Left lung (tissue), 10 donors: ENCODE data around the gene ESRRG. TPM values are rescaled to one million over a fixed set of nuclear protein-coding genes. Genes with fewer than 3 reads are reported as not detected.
"Not testable (repeated sequence)": the region's sequence is repeated elsewhere in the genome, so short reads cannot be mapped to it uniquely, and the experiment has no call there.

Experiments used
- ATAC-seq: fragments of 200-7000 bp; cut with Tn5 transposase; one replicate; pipeline ENCODE4 v1.9.1; 2020; ENCODE audit warnings: moderate library complexity
- DNase-seq, 4 donors: peaks; one replicate each; pipeline ENCODE4 v3.0.0-alpha.2; 2013 to 2020
- H3K27ac ChIP-seq, 2 donors: fragments of 200-600 bp; sonication (generic) in 1 of 2; one replicate each; pipeline versions ENCODE4 v1.5.0 to v1.8.0; 2020 to 2021
- H3K27me3 ChIP-seq, 2 donors: fragments of 200-600 bp; sonication (generic) in 1 of 2; one replicate each; pipeline versions ENCODE4 v1.5.0 to v1.8.0; 2020 to 2021
- H3K36me3 ChIP-seq, 2 donors: fragments of 200-600 bp; sonication (generic) in 1 of 2; one replicate each; pipeline versions ENCODE4 v1.5.0 to v1.8.0; 2020 to 2021
- H3K4me1 ChIP-seq, 2 donors: fragments of 200-600 bp; one replicate each; pipeline ENCODE4 v1.8.0; 2021
- H3K4me3 ChIP-seq, 2 donors: fragments of 200-600 bp; sonication (generic) in 1 of 2; one replicate each; pipeline versions ENCODE4 v1.5.0 to v1.8.0; 2020 to 2021; ENCODE audit warnings: mild to moderate bottlenecking in 1 of 2
- H3K9me3 ChIP-seq, 2 donors: fragments of 200-600 bp; sonication (generic) in 1 of 2; one replicate each; pipeline versions ENCODE4 v1.5.0 to v1.8.0; 2020 to 2021
- intact Hi-C, 2 donors: fragments of 100-400 bp; cut with DNase I; formaldehyde crosslinking; loops; one replicate each; pipeline versions ENCODE4 v1.11.2 to v1.14.2; 2022
- polyA plus RNA-seq, 6 donors: library from polyadenylated mRNA; unstranded; fragments of 120-200 nt; gene quantifications; one replicate each; pipeline ENCODE4 v1.2.1, GENCODE V29; 2013; ENCODE audit not compliant: insufficient read length in 6 of 6
- total RNA-seq, 2 donors: library from RNA; stranded (reverse); fragmentation: NEBNext Ultra II Directional; extraction: Animal tissue kit (Norgen Biotek cat#: 25700); gene quantifications; one replicate each; pipeline ENCODE4 v1.2.1, GENCODE V29; 2021
- TF ChIP-seq, protein P1 (sequence below), 2 donors: fragments of 200-600 bp; sonication (generic) in 1 of 2; IDR thresholded peaks; one replicate each; pipeline versions ENCODE4 v1.5.0 to v1.8.0; 2021; ENCODE audit warnings: antibody characterized with exemption in 2 of 2
- donor health status: DM: no; HTN: yes; CAD: no.
- donor health status: DM: no; HTN: no; CAD: no.

The ESRRG gene
- total and polyA plus RNA-seq, 8 donors: 0.29 to 2.3 (median 1.5) TPM

DNA sequence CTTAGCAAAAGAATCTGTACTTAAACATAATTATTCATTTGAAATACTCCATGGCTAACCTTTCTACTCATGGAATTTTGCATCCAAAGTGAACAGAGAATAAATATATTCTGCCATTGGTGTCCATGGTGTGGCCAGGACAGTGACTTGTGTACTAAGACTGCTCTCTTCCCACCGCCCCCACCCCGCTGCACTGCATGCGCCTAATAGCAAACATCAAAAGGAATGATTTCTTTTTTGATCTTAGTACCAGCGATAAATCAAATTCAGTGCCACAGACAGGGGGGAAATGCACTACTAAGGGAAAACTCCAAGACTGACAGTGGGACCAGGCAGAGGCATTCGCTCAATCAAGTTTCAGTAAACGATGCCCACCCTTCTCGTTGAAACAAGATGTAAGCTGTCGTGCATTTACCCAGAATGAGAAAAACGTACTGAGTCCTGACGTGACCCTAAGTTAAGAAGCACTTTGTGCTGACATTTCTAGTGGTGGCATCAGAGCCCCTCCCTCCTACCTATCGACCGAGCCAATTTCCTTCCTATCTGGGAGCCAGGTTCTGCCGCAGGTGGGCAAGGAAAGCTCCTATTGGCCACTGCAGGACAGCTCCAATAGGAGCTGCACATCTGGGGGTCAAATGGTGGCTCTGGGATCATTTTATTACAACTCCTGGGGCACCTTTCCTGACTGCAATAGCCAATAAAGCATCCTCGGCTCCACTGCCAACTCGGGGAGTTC, 12.5 kb downstream of the ESRRG start:
- no peak for ATAC-seq
- Histone ChIP-seq H3K27ac (no peak overlapping the region), H3K36me3 (no peaks in the 10 kb centered on the region), H3K9me3 (no peaks in the 10 kb centered on the region), H3K4me3 (no peak overlapping the region), H3K27me3 (no peaks in the 10 kb centered on the region), H3K4me1 (no peaks in the 10 kb centered on the region)
- DNase-seq: no peak
- intact Hi-C loops: no loop called here
- TF ChIP-seq, protein P1, sequence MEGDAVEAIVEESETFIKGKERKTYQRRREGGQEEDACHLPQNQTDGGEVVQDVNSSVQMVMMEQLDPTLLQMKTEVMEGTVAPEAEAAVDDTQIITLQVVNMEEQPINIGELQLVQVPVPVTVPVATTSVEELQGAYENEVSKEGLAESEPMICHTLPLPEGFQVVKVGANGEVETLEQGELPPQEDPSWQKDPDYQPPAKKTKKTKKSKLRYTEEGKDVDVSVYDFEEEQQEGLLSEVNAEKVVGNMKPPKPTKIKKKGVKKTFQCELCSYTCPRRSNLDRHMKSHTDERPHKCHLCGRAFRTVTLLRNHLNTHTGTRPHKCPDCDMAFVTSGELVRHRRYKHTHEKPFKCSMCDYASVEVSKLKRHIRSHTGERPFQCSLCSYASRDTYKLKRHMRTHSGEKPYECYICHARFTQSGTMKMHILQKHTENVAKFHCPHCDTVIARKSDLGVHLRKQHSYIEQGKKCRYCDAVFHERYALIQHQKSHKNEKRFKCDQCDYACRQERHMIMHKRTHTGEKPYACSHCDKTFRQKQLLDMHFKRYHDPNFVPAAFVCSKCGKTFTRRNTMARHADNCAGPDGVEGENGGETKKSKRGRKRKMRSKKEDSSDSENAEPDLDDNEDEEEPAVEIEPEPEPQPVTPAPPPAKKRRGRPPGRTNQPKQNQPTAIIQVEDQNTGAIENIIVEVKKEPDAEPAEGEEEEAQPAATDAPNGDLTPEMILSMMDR (IDR thresholded peaks at IDR 0.05): no peak

DNA sequence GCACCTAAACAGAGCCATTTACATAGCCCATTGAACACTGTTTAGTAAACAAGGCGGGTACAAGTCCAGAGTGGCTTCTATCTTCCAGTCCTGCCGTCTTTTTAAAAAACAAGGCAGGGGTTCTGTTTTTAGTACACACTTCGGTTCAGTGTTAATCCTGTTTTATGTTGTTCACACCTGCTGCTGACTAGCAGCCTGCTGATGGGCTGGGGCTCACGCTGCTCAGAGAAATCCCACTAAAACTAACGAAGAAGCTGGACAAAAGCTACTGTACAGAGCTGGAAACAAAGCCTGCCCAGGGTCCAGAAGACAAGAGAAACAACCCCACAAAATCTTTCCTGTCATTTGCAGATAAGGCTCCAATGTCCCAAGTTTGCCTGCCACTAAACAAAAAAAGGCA, 13.2 kb downstream of the ESRRG start:
- no peak for ATAC-seq
- intact Hi-C loops: no loop called here

DNA sequence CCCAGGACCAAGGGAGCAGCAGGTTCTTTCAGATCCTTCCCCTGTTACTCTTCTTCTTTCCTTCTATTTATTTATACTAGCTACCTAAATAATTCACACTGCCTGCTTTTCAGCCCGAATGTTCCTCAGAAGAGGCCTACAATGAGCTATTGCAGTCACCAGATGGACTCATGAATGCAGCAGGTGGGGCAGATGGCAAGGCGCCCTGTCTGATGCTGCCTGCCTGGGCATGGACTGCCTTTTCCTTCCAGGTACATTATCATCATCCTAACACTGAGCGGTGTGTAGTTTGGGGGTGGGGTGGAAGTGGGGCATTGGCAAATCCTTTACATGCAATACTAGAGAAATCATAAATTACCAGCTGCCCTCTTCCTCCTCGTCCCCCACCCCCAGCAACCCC, 17.6 kb downstream of the ESRRG start:
- Histone ChIP-seq H3K27me3 (no peaks in the 10 kb centered on the region), H3K36me3 (no peaks in the 10 kb centered on the region), H3K4me1 (no peaks in the 10 kb centered on the region), H3K9me3 (no peaks in the 10 kb centered on the region), H3K4me3 (no peak overlapping the region), H3K27ac (no peak overlapping the region)
- DNase-seq (no peak), ATAC-seq (no peak)
- TF ChIP-seq, protein P1 (IDR thresholded peaks at IDR 0.05): no peak
- intact Hi-C loops: no loop called here

More for the DNA sequence above, 13.2 kb downstream of the ESRRG start:
- TF ChIP-seq, protein P1 (IDR thresholded peaks at IDR 0.05): no peak
- H3K9me3 ChIP-seq: no peaks in the 10 kb centered on the region
- H3K4me3 ChIP-seq: no peak overlapping the region
- no peaks in the 10 kb centered on the region for H3K27me3 ChIP-seq
- H3K4me1 ChIP-seq: no peaks in the 10 kb centered on the region
- no peaks in the 10 kb centered on the region for H3K36me3 ChIP-seq
- DNase-seq: no peak
- H3K27ac ChIP-seq: no peak overlapping the region

DNA sequence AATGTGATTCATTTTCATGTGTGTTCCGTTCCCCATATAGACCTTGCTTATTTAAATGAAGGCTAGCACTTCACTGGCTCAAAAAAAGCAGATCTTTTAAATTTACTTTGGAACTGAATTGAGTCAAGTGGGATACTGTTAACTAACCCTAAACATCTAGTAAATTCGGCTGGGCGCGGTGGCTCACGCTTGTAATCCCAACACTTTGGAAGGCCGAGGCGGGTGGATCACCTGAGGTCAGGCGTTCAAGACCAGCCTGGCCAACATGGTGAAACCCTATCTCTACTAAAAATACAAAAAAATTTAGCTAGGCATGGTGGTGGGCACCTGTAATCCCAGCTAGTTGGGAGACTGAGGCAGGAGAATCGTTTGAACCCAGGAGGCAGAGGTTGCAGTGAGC, 19.2 kb downstream of the ESRRG start:
- H3K27me3 ChIP-seq, H3K4me3 ChIP-seq, H3K9me3 ChIP-seq, DNase-seq, H3K27ac ChIP-seq, ATAC-seq, H3K36me3 ChIP-seq, H3K4me1 ChIP-seq, intact Hi-C loops: not testable (repeated sequence)

DNA sequence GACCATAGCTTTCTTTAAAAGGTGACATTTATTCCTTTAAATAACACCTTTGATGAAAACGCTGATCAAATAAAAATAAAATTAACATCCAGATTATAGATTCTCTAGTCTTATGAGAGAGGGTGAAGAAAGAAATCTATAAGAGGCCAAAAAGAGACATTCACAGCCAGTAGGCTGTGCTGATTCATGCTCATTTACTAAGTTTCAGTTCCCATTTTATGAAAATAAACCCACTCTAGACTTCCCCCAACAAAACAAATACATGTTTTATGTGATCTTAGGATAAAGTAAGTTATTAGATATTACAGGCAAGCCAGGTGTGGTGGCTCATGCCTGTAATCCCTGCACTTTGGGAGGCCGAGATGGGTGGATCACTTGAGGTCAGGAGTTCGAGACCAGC, 21.1 kb downstream of the ESRRG start:
- intact Hi-C loops: no loop called here
- no peak for DNase-seq

More for the DNA sequence above, 21.1 kb downstream of the ESRRG start:
- Histone ChIP-seq H3K36me3 (no peaks in the 10 kb centered on the region), H3K9me3 (no peaks in the 10 kb centered on the region), H3K27ac (no peak overlapping the region), H3K4me1 (no peaks in the 10 kb centered on the region), H3K27me3 (no peaks in the 10 kb centered on the region), H3K4me3 (no peak overlapping the region)
- no peak for ATAC-seq
- TF ChIP-seq, protein P1 (IDR thresholded peaks at IDR 0.05): no peak
